ENCODE results near the gene RAB5B. TPM values are rescaled to one million over a fixed set of nuclear protein-coding genes. Genes with fewer than 3 reads are reported as not detected.

RAB5B gene
- polyA plus RNA-seq, 1 donor (not counting 4 experiments of a cell fraction or from before 2014, with no cell fraction given) = 138 TPM

GRCh38 chr12:55966408-55967281, 7.2 kb upstream of the RAB5B start, which contains the start of gene CDK2:
CDK2 (plus strand) TSS chr12:55966830; CDS start chr12:55967009, 179 bp downstream.
- peak within 1 kb of the TSS; percentile 78 for H3K27ac ChIP-seq (ENCODE audit: control insufficient read depth, insufficient read depth, low read length)
- H3K9me3 ChIP-seq (ENCODE audit: control insufficient read depth, low read depth, low read length) = no peaks in the 10 kb centered on the region
- H3K79me2 ChIP-seq (ENCODE audit: control insufficient read depth, insufficient read depth, low read length) = peaks cover 12% of the 10 kb centered on the region
- H4K20me1 ChIP-seq (ENCODE audit: control insufficient read depth, extremely low read depth, insufficient read depth, low read length) = no peaks in the 10 kb centered on the region
- dilution Hi-C loops (cut with MboI; ENCODE audit: extremely low pct_ligation_motif_present, low sequenced_read_pairs) = no loop called here
- DNase-seq (ENCODE audit: low read depth, low spot score) = no peak
- no peak for FAIRE-seq
- H3K4me3 ChIP-seq (ENCODE audit: control insufficient read depth in 2 of 3, extremely low read depth in 1 of 3, insufficient read depth in 2 of 3, low read depth in 1 of 3, low read length in 3 of 3) = peak within 1 kb of the TSS; percentile 77 to 90 (median 81)
- peak within 1 kb of the TSS; percentile 81 for H3K9ac ChIP-seq (ENCODE audit: control insufficient read depth, extremely low read depth, insufficient read depth, low read length)
- no peaks in the 10 kb centered on the region for H3K9me1 ChIP-seq (ENCODE audit: control insufficient read depth, extremely low read depth, insufficient read depth, low read length)
- H3K36me3 ChIP-seq (ENCODE audit: control insufficient read depth in 2 of 2, extremely low read depth in 1 of 2, insufficient read depth in 2 of 2, low read length in 2 of 2) = peaks cover 0 to 20% of the 10 kb centered on the region in 2 experiments
- peaks cover 12% of the 10 kb centered on the region for H3K4me1 ChIP-seq (ENCODE audit: control insufficient read depth, extremely low read depth, insufficient read depth, low read length)
- no peaks in the 10 kb centered on the region for H3K27me3 ChIP-seq (ENCODE audit: control insufficient read depth, extremely low read depth, insufficient read depth, low read length)
- peak within 1 kb of the TSS; percentile 86 for H2AFZ ChIP-seq (ENCODE audit: control insufficient read depth, low read length)
- peak within 1 kb of the TSS; percentile 96 for H3K4me2 ChIP-seq (ENCODE audit: control insufficient read depth, extremely low read depth, insufficient read depth, low read depth, low read length)
- TF ChIP-seq CTCF (optimal IDR thresholded peaks at IDR 0.05 in 1 of 3, IDR thresholded peaks at IDR 0.05 in 1 of 3, conservative IDR thresholded peaks at IDR 0.05 in 1 of 3; ENCODE audit: extremely low read depth in 1 of 3, insufficient read depth in 2 of 3, low read length in 3 of 3) (no peak), EZH2 (IDR thresholded peaks at IDR 0.05; ENCODE audit: low read length) (no peak)

GRCh38 chr12:55969356-55969755, 4.5 kb upstream of the RAB5B start:
- no peak overlapping the region for H3K4me2 ChIP-seq (ENCODE audit: control insufficient read depth, extremely low read depth, insufficient read depth, low read depth, low read length)
- H3K9me3 ChIP-seq (ENCODE audit: control insufficient read depth, low read depth, low read length) = no peaks in the 10 kb centered on the region
- FAIRE-seq (no peak), DNase-seq (ENCODE audit: low read depth, low spot score) (no peak)
- no peak for TF ChIP-seq EZH2 (IDR thresholded peaks at IDR 0.05; ENCODE audit: low read length)
- no peak for TF ChIP-seq CTCF (optimal IDR thresholded peaks at IDR 0.05 in 1 of 3, IDR thresholded peaks at IDR 0.05 in 1 of 3, conservative IDR thresholded peaks at IDR 0.05 in 1 of 3; ENCODE audit: extremely low read depth in 1 of 3, insufficient read depth in 2 of 3, low read length in 3 of 3)
- dilution Hi-C loops (cut with MboI; ENCODE audit: extremely low pct_ligation_motif_present, low sequenced_read_pairs) = no loop called here
- H3K27ac ChIP-seq (ENCODE audit: control insufficient read depth, insufficient read depth, low read length) = no peak overlapping the region
- no peak overlapping the region for H2AFZ ChIP-seq (ENCODE audit: control insufficient read depth, low read length)
- no peak overlapping the region for H3K4me3 ChIP-seq (ENCODE audit: control insufficient read depth in 2 of 3, extremely low read depth in 1 of 3, insufficient read depth in 2 of 3, low read depth in 1 of 3, low read length in 3 of 3)
- H3K9ac ChIP-seq (ENCODE audit: control insufficient read depth, extremely low read depth, insufficient read depth, low read length) = no peak overlapping the region
- H3K4me1 ChIP-seq (ENCODE audit: control insufficient read depth, extremely low read depth, insufficient read depth, low read length) = peaks cover 25% of the 10 kb centered on the region
- no peaks in the 10 kb centered on the region for H3K27me3 ChIP-seq (ENCODE audit: control insufficient read depth, extremely low read depth, insufficient read depth, low read length)
- no peaks in the 10 kb centered on the region for H3K9me1 ChIP-seq (ENCODE audit: control insufficient read depth, extremely low read depth, insufficient read depth, low read length)
- H3K36me3 ChIP-seq (ENCODE audit: control insufficient read depth in 2 of 2, extremely low read depth in 1 of 2, insufficient read depth in 2 of 2, low read length in 2 of 2) = peaks cover 0 to 22% of the 10 kb centered on the region in 2 experiments
- H4K20me1 ChIP-seq (ENCODE audit: control insufficient read depth, extremely low read depth, insufficient read depth, low read length) = no peaks in the 10 kb centered on the region
- peaks cover 15% of the 10 kb centered on the region for H3K79me2 ChIP-seq (ENCODE audit: control insufficient read depth, insufficient read depth, low read length)

All from keratinocyte (primary cell).